GM18499 (cell line): ENCODE measurements around the gene FAHD1.
"Not testable (repeated sequence)": the region's sequence is repeated elsewhere in the genome, so short reads cannot be mapped to it uniquely, and the experiment has no call there.

Source experiments
- ATAC-seq: cut with Tn5 transposase; IDR thresholded peaks from one replicate; pipeline ENCODE4 v1.9.1; 2021; ENCODE audit warnings: moderate number of reproducible peaks; ENCODE audit not compliant: insufficient read depth, unreplicated experiment

Gene FAHD1

DNA sequence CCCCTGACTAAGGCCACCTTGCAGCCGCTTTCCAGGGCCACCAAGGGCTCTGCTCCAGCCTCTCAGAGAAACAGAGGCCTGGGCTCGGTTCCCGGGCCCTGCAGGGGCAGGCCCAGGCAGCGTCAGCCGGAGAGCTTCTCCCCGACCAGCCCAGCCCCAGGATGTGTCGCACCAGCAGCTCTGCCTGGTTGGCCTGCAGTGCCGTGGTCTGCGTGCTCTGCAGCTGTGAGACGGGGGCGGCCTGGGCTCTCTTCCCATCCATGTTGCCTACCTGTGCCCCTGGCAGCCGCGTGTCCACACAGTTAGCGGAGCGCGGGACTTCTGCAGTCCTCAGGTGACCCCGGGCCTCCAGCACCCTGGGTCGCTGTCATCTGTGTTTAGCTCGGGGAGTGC, 38.3 kb upstream of the FAHD1 start:
- ATAC-seq = no peak

- no peak for ATAC-seq
Measured at GRCh38 chr16:1789643-1790045, 37.4 kb upstream of the FAHD1 start.

DNA sequence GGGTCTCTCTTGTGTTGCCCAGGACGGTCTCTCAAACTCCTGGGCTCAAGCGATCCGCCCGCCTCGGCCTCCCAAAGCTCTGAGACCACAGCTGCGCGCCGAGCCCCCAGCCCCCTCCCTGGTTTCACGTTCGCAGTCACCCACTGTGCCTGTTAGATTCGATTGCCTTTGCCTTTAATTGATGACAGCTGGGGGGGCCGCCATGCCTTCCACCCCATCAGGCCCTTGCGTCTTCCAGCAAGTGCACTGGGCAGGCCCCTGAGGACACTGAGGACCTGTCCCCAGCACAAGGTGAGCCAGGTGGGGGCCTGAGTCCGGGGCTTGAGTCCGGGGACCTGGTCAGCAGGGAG, 36.8 kb upstream of the FAHD1 start:
- no peak for ATAC-seq

- ATAC-seq = no peak
Measured at GRCh38 chr16:1790611-1791255, 36.3 kb upstream of the FAHD1 start.

DNA sequence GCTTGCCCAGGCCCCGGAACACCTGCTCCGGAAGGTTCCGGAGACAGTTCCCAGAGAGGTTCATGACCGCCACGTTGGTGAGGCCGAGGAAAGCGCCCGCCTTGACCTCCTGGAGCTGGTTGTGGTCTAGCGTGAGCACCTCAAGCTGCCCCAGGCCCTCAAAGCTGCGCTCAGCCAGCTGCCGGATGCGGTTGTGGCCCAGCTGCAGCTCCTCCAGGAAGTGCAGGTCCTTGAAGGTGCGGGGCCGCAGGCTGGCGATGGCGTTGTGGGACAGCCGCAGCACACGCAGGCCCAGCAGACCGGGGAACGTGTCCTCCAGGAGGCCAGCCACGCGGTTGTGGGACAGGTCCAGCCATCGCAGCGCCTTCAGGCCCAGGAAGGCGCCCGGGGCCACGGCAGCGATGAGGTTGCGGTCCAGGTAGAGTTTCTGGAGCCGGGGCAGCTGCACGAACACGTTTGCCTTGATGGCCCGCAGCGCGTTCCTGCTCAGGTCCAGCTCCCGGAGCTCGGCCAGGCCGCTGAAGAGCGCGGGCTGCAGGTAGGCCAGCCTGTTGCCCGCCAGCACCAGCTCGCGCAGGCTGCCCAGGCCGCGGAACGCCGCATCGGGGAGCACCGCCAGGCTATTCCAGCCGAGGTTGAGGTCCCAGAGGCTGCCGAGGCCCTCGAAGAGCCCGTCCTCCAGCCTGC, 35.6 kb upstream of the FAHD1 start:
- ATAC-seq = no peak

- ATAC-seq = no peak
Measured at GRCh38 chr16:1791943-1792812, 34.8 kb upstream of the FAHD1 start.

DNA sequence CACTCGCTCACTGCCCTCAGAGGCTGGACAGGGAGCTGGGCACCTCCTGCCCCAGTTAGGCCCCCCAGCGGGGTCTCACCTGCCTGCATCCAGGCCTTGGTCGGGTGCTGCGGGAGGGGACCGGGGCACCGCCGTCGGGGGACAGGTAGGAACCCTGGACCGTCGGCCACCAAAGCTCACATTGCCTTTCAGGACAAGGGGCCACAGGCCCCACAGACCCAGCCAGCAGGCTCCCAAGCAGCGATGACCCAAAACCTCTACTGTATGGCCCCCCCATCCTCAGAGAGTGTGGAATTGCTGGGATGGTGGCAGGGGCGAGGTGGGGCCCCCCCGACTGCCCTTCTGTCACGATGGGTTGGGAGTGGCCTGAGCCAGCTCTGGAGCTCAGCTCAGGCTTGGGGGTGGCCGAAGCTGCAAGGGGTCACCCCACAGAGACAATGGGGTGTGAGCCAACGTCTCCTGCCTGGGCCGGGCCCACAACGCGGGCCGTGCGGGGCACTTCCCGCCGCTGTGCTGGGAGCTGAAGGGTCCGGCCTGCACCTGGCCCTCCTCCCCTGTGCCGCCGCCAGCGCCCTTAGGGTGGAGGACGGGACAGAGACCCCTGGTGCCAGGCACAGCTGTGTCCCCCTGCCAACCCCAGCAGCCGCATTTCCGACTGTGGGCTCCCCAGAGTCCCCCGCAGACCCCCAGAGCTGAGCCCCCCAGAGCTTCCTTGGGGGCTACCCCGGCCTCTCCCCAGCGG, 34.0 kb upstream of the FAHD1 start:
- ATAC-seq = no peak

DNA sequence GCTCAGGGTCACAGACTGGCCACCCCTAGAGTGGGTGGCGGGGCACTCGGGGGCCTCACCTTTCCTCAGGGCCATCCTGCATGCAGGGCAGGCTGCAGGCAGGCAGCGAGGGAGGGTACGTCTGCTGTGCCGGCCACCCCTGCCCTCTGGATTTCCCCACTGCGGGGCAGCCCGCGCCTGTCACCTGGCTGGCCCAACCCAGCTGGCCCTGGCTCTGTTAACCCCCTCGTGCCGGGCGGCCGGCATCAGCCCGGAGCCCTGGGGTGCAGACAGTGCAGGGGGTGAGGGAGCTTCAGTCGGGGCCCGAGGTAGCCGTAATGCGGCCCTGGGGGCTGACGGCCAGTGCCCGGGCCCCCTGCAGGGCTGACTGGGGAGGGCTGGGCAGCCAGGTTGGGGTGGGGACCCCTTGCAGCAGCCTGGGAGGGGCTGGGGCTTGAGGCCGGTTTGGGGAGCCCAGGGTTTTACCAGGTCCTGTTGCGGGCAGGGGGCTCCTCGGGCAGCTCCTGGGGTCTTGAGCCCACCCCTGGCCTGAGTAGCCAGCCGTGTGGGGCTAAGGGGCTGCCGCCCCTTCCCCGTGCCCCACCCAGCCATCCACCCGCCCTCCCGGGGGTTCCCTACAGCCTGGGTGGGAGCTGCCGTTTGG, 33.3 kb upstream of the FAHD1 start, which contains the start of gene IGFALS:
TSS of gene IGFALS (minus strand) at position 128 of the 643 bp plus-strand sequence. CDS start at position 75, 53 bp downstream.
- no peak for ATAC-seq

DNA sequence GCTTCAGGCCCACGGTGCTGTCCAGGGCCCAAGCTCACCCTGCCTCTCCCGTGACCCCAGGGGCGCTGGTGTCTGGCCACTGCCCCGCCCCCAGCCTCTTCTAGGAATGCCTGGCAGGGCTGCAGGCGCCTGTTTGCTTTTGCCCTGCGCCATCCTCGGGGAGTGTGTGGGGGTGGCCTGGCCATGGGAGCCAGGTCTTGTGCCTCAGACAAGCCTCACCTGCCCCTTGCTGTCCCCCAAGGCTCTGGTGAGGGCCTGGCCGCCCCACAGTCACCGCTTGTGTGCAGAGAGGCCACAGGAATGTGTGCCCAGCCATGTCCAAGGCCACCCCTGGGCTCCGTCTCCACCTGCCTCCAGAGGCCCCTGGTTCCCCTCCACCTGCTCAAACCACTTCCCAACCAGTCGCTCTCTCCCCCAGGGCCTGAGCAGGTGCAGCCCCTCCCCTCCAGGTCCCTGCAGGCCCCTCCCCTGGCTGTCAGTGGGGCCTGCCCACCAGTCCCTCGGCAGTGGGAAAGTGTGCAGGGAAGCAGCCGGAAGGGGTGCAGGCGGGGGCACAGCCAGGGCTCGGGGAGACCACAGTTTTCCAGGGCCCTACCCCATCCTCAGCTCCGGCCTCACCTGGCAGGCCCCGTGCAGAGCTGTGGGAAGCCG, 32.7 kb upstream of the FAHD1 start:
- ATAC-seq = no peak

GRCh38 chr16:1794908-1795666, 31.9 kb upstream of the FAHD1 start:
- no peak for ATAC-seq

GRCh38 chr16:1799263-1799662, 27.7 kb upstream of the FAHD1 start:
- not testable (repeated sequence) for ATAC-seq

DNA sequence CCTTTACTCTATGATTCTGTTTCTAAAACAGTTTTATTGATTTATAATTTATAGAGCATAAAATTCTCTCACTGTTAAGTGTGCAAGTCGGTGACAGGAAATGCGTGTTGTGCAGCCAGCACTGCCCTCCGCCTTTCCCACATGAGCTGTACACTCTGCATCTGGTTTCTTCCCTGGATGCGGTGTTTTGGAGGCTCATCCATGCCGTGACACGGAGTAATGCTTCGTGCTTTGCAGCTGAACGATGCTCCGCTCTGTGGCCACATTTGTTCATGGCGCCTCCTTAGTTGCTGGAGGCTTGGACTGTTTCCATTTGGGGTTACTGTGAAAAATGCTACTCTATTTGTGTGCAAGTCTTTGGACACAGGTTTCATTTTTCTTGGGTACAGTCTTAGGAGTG, 26.3 kb upstream of the FAHD1 start:
- no peak for ATAC-seq

DNA sequence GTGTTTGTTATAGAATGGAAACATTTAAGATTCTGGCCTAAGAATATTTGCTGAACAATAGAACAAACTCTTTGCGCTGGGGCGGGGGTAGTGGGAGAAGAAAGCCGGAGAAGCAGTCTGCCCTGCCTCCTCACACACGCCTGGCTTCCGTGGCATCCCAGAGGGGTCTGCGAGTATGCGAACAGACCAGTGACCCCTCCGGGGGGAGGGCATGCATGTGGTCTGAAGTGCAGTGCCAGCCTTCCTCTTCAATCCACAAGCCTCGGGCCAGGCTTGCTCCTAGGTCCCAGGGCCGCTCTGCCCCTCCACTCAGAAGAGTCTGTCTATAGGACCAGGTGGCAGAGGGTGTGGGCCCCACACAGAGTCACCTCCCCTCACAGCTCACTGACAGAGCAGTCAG, 19.4 kb upstream of the FAHD1 start:
- no peak for ATAC-seq

- no peak for ATAC-seq
Measured at GRCh38 chr16:1808691-1809090, 18.3 kb upstream of the FAHD1 start.

DNA sequence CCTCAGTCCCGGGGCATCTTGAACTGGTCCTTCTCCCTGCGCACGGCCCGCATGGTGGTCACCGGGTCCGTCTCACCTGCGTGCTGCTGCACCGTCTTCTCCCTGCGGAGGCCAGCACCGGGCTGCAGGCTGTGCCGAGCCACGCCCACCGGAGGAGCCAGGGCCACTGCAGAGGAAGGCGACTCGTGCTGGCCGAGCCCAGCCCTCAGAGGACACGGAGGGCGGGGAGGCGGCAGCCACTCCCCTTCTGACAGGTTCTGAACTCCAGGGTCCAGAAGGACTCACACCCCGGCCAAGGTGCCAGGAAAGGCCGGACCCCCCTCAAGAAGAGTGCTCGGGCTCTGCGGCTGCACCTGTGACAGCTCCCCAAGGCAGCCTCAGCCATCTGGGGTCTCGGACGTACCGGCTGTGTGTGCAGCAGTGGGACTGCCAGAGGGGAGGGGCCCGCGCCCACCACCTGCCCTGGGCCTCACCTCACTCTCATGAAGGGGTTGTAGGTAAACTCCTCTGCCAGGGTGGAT, 17.7 kb upstream of the FAHD1 start:
- no peak for ATAC-seq

- no peak for ATAC-seq
Measured at GRCh38 chr16:1810106-1810505, 16.9 kb upstream of the FAHD1 start.

- ATAC-seq = no peak
Measured at GRCh38 chr16:1810536-1810935, 16.5 kb upstream of the FAHD1 start.

DNA sequence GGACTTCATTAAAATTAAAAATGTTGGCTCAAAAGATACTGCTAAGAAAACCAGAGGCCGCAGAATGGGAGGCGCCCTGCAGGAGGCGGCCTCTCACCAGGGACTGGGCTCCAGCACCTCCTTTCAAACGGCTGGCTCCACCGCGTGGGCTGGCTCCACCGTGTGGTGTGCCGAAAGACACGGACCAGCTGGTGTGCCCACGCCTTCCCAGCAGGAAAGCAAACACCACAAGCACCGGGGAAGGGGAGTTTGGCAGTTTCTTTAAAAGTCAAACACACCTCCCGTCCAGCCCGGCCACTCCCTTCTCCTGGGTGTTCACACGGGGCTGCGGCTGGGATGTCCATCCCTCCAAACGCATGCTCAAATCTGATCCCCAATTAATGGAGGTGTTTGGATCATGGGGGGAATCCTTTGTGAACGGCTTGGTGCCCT, 14.3 kb upstream of the FAHD1 start:
- ATAC-seq = no peak

DNA sequence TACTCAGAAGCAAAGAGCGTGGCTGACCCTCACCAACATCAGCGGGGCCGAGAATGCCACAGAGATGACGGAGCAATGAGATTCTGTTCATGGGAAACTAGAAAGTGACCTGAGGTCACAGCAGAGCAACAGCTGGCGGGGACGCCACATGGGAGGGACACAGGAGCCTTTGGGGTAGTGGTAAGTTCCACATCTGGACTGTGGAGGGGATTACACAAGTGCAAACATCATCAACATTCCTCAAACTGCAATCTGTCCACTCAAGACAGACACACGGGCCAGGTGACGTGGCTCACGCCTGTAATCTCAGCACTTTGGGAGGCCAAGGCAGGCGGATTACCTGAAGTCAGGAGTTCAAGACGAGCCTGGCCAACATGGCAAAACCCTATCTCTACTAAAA, 11.5 kb upstream of the FAHD1 start:
- ATAC-seq = no peak
